ENCODE measurements around the gene VSIG8. TPM values are rescaled to one million over a fixed set of nuclear protein-coding genes. Genes with fewer than 3 reads are reported as not detected.

The VSIG8 gene
- total and polyA plus RNA-seq, 12 donors = 0.06 to 0.80 (median 0.17) TPM; not detected in 8

GRCh38 chr1:159877695-159878444 lies 15.4 kb upstream of the VSIG8 start:
- WGBS, 4 donors = 90 to 96% (median 95%) methylated on average over 6 of the region's 6 CpGs
- H3K4me1 ChIP-seq (replicated peaks in 1 of 2) = peaks cover 3 to 6% of the 10 kb centered on the region in 2 donors
- intact Hi-C loops (cut with DNase I) = no loop called here

GRCh38 chr1:159873530-159874143 lies 11.2 kb upstream of the VSIG8 start:
- H3K27ac ChIP-seq = no peak overlapping the region
- 84 to 95% (median 90%) methylated on average over 4 of the region's 4 CpGs for WGBS, 4 donors
- H3K4me1 ChIP-seq (replicated peaks in 1 of 2) = no peaks in the 10 kb centered on the region
- H3K9me3 ChIP-seq (replicated peaks in 1 of 3) = no peaks in the 10 kb centered on the region
- H3K36me3 ChIP-seq (replicated peaks in 1 of 2) = no peaks in the 10 kb centered on the region
- H3K4me3 ChIP-seq = no peak overlapping the region
- DNase-seq = no peak
- intact Hi-C loops (cut with DNase I) = no loop called here
- TF ChIP-seq, protein P1, sequence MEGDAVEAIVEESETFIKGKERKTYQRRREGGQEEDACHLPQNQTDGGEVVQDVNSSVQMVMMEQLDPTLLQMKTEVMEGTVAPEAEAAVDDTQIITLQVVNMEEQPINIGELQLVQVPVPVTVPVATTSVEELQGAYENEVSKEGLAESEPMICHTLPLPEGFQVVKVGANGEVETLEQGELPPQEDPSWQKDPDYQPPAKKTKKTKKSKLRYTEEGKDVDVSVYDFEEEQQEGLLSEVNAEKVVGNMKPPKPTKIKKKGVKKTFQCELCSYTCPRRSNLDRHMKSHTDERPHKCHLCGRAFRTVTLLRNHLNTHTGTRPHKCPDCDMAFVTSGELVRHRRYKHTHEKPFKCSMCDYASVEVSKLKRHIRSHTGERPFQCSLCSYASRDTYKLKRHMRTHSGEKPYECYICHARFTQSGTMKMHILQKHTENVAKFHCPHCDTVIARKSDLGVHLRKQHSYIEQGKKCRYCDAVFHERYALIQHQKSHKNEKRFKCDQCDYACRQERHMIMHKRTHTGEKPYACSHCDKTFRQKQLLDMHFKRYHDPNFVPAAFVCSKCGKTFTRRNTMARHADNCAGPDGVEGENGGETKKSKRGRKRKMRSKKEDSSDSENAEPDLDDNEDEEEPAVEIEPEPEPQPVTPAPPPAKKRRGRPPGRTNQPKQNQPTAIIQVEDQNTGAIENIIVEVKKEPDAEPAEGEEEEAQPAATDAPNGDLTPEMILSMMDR (IDR thresholded peaks at IDR 0.05) = no peak
- no peak for TF ChIP-seq POLR2A (IDR thresholded peaks at IDR 0.05)
- no peaks in the 10 kb centered on the region for H3K27me3 ChIP-seq

More at GRCh38 chr1:159877695-159878444, 15.4 kb upstream of the VSIG8 start:
- H3K36me3 ChIP-seq (replicated peaks in 1 of 2) = no peaks in the 10 kb centered on the region
- H3K27me3 ChIP-seq = no peaks in the 10 kb centered on the region
- TF ChIP-seq, protein P1 (IDR thresholded peaks at IDR 0.05) = no peak
- TF ChIP-seq POLR2A (IDR thresholded peaks at IDR 0.05) = no peak
- DNase-seq = no peak
- H3K27ac ChIP-seq = no peak overlapping the region
- H3K4me3 ChIP-seq = no peak overlapping the region
- H3K9me3 ChIP-seq (replicated peaks in 1 of 3) = no peaks in the 10 kb centered on the region

- no peak for DNase-seq
- no peak overlapping the region for H3K27ac ChIP-seq
- H3K4me3 ChIP-seq = no peak overlapping the region
- no peaks in the 10 kb centered on the region for H3K9me3 ChIP-seq (replicated peaks in 1 of 3)
- H3K36me3 ChIP-seq (replicated peaks in 1 of 2) = no peaks in the 10 kb centered on the region
- no peaks in the 10 kb centered on the region for H3K4me1 ChIP-seq (replicated peaks in 1 of 2)
- no peaks in the 10 kb centered on the region for H3K27me3 ChIP-seq
- intact Hi-C loops (cut with DNase I) = no loop called here
- WGBS, 4 donors = 82 to 92% (median 85%) methylated on average over 14 to 15 of the region's 15 CpGs
- no peak for TF ChIP-seq POLR2A (IDR thresholded peaks at IDR 0.05)
- TF ChIP-seq, protein P1 (IDR thresholded peaks at IDR 0.05) = no peak
Observed at GRCh38 chr1:159872891-159873290, 10.4 kb upstream of the VSIG8 start.

GRCh38 chr1:159870704-159871103 lies 8.2 kb upstream of the VSIG8 start:
- H3K4me1 ChIP-seq (replicated peaks in 1 of 2) = no peaks in the 10 kb centered on the region
- H3K9me3 ChIP-seq (replicated peaks in 1 of 3) = no peaks in the 10 kb centered on the region
- H3K27me3 ChIP-seq = no peaks in the 10 kb centered on the region
- WGBS, 4 donors = 76 to 90% (median 82%) methylated on average over 5 of the region's 5 CpGs
- no peak overlapping the region for H3K4me3 ChIP-seq
- no peaks in the 10 kb centered on the region for H3K36me3 ChIP-seq (replicated peaks in 1 of 2)
- TF ChIP-seq, protein P1 (IDR thresholded peaks at IDR 0.05) = no peak
- no peak for TF ChIP-seq POLR2A (IDR thresholded peaks at IDR 0.05)
- intact Hi-C loops (cut with DNase I) = no loop called here
- no peak for DNase-seq
- no peak overlapping the region for H3K27ac ChIP-seq
